HG02571 (cell line): Measurements from ENCODE around the gene WDTC1.
A peak's percentile ranks its signal among the peaks of the same experiment; 100 is the strongest.
"Not testable (repeated sequence)": the region's sequence is repeated elsewhere in the genome, so short reads cannot be mapped to it uniquely, and the experiment has no call there.

Experiments used
- ATAC-seq: cut with Tn5 transposase; IDR thresholded peaks from one replicate; pipeline ENCODE4 v1.9.1; 2021; ENCODE audit warnings: mild to moderate bottlenecking, moderate library complexity; ENCODE audit not compliant: unreplicated experiment

WDTC1 gene, protein sequence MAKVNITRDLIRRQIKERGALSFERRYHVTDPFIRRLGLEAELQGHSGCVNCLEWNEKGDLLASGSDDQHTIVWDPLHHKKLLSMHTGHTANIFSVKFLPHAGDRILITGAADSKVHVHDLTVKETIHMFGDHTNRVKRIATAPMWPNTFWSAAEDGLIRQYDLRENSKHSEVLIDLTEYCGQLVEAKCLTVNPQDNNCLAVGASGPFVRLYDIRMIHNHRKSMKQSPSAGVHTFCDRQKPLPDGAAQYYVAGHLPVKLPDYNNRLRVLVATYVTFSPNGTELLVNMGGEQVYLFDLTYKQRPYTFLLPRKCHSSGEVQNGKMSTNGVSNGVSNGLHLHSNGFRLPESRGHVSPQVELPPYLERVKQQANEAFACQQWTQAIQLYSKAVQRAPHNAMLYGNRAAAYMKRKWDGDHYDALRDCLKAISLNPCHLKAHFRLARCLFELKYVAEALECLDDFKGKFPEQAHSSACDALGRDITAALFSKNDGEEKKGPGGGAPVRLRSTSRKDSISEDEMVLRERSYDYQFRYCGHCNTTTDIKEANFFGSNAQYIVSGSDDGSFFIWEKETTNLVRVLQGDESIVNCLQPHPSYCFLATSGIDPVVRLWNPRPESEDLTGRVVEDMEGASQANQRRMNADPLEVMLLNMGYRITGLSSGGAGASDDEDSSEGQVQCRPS

DNA sequence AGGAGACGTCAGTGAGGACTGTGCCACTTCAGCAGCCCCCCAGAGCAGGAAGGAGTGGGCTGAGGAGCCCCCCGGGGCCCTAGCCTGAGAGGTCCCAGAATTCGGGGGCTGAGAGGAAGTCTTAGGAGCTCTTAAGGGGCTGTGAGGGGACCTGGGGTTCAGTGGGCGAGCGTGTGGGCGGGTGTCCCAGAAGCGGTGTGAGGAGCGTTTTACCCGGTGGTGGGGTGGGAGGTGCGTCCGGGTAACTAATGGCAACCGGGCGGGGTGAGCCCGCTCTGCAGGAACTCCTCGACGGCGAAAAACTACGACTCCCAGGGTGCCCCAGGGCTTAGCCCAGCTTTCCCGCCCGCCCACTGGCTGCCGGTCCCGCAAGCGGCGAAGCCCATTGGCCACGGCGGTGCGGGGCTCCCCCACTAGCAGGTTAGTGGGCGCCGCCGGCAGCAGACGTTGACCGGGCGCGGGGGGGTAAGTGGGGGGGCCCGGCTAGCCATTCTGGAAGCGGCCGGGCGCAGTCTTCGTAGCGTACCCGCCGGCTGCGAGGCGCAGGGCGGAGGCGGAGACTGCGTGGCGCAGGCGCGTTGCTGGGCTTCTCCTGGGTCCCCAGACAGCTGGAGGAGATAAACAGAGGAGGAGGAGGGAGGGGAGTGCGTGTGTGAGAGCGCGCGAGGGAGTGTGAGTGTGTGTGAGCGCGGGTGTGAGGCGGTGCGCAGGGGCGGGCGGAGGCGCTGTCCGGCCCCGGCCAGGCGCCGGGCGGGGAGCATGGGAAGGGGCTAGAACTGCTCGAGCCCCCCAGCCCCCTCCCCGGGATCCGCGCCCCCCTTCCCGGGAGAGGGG lies at the start of gene WDTC1:
TSS of gene WDTC1 (plus strand) at position 584 of the 834 bp plus-strand sequence. CDS start 26,423 bp downstream, outside the sequence.
- peak; percentile 93 for ATAC-seq

DNA sequence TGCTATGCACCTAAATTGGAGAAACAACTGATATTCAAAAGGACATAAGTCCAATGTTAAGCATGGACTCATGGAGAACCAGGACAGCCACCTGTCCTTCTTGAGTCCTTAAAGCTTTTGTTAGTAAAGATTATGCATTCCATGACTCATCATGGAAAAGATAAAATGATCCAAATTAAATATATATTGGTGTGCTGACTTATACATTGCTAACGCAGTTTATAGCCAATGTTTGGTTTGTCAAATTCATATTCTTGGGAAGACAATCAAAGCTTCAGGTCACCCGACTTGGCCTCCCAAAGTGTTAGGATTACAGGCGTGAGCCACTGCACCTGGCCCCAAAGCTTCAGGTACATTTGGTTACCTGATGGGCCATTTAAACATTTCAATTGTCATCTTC lies 49.8 kb upstream of the WDTC1 start:
- not testable (repeated sequence) for ATAC-seq

DNA sequence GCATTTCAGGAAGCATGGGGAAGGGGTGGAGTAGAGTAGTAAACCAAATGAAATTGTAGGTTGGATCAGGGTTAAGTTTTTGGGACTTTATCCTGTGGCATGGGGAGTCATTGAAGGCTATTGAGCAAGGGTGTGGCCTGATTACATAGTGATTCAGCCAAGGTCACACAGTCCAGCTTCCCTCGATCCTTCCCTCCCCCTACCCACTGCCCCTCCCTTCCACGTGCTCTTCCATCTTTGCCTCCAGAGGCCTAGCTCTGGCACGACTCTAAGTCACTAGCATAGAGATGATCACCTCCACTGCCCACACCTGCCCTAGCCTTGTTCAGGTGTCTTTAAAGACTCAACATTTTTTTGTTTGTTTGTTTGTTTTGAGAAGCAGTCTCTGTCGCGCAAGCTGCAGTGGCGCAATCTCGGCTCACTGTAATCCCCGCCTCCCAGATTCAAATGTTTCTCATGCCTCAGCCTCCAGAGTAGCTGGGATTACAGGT lies 42.3 kb upstream of the WDTC1 start:
- no peak for ATAC-seq

DNA sequence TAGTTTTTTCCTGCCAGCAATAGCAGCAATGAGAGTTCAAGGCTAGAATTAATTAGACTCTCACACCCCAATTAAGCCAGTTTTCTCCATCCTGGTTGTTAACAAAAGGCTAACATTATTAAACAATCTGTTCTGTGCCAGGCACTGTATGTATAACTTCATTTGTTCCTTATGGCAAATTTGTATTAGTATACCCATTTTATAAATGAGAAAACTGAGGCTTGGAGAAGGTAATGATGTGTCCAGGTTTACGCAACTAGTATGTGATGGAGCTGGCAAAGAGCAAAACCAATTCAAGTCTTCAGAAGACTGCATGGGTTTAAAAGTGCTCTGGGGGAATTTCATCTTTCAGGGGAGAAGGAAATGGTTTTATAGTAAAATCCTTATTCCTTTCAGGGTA lies 41.2 kb upstream of the WDTC1 start:
- no peak for ATAC-seq

DNA sequence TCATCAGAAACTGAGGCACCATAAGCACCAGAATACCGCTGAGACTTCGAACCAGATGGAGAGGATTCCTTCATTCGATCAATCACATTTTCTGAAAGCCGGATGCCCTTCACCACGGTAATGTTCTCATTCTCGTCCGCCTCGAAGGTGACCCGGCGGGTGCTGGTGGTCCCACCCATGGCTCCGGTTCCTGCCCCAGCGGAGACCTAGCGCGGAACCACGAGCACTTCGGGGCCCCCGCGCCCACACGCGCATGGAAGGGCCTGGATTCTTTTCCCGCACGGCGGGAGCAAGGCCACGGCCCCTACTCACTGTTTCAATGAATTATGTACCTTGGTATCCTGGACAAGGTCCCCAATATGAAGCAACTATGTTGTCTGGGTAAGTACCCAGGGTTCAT lies 33.1 kb upstream of the WDTC1 start:
- no peak for ATAC-seq

DNA sequence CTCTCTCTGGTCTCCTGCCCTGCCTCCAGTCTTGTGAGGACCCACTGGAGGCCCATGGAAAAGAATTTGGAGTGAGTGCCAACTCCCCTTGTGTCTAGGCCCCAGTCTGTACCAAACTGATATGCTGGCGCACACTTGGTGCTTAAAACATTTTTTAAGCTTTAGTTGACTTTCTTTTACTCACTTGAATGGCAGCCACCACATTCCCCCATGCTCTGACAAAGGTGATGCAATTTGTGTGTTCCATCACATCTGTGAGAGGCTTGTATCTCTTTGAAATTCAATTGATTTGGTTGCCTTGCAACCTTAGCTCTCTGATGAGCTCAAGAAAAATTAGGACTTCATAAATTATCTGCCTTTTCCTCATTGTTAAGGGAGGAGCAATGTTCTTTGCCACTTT lies 30.5 kb upstream of the WDTC1 start:
- no peak for ATAC-seq

DNA sequence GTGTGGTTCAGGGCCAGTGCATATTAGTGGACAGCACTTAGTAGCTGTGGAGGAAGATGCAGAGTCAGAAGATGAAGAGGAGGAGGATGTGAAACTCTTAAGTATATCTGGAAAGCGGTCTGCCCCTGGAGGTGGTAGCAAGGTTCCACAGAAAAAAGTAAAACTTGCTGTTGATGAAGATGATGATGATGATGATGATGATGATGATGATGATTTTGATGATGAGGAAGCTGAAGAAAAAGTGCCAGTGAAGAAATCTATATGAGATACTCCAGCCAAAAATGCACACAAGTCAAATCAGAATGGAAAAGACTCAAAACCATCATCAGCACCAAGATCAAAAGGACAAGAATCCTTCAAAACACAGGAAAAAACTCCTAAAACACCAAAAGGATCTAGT lies 27.2 kb upstream of the WDTC1 start:
- not testable (repeated sequence) for ATAC-seq

DNA sequence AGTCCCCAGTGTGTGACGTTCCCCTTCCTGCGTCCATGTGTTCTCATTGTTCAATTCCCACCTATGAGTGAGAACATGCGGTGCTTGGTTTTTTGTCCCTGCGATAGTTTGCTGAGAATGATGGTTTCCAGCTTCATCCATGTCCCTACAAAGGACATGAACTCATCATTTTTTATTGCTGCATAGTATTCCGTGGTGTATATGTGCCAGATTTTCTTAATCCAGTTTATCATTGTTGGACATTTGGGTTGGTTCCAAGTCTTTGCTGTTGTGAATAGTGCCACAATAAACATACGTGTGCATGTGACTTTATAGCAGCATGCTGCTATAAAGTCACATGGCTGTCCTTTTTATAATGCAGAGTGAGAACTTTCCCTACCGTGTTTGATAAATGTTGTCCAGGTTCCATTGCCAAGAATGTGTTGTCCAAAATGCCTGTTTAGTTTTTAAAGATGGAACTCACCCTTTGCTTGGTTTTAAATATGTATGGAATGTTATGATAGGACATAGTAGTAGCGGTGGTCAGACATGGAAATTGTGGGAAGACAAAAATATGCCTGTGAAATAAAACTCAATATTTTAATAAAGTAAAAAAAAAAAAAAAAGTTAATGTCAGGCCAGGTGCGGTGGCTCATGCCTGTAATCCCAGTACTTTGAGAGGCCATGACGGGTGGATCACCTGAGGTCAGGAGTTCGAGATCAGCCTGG lies 26.1 kb upstream of the WDTC1 start:
- ATAC-seq, result not testable (repeated sequence)

DNA sequence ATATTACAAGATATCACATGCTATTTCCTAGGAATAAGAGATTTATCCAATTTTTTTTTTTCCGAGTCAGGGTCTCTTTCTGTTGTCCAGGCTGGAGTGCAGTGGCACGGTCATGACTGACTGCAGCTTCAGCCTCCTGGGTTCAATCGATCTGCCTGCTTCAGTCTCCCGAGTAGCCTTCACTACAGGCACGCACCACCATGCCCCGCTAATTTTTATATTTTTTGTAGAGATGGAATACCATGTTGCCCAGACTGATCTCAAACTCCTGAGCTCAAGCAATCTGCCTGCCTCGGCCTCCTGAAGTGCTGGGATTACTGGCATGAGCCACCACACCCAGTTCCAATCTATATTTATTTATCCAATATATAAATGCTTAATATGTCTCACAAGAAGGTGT lies 18.0 kb upstream of the WDTC1 start:
- ATAC-seq, result no peak

DNA sequence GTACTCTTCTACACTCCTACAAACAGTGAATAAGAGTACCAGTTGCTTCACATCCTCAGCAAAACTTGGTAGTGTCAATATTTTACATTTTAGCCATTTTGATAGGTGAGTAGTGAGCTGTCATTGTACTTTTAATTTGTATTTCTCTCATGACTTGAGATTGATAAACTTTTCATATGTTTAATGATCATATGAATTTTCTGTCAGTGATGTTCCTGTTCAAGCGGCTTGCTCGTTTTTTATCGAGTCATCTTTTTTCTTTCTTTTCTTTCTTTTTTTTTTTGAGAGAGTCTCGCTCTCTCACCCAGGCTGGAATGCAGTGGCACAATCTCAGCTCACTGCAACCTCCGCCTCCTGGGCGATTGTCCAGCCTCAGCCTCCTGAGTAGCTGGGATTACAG lies 17.0 kb upstream of the WDTC1 start:
- ATAC-seq, result no peak

DNA sequence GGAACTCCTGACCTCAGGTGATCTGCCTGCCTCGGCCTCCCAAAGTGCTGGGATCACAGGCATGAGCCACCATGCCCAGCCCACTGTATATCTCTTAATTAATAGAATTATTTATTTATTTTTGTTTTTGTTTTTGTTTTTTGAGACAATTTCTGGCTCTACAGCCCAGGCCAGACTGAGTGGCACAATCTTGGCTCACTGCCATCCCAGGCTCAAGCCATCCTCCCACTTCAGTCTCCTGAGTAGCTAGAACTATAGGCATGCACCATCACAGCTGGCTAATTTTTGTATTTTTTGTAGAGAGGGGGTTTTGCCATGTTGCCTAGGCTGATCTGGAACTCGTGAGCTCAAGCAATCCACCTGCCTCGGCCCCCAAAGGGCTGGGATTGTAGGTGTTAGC lies 15.7 kb upstream of the WDTC1 start:
- ATAC-seq, result no peak

DNA sequence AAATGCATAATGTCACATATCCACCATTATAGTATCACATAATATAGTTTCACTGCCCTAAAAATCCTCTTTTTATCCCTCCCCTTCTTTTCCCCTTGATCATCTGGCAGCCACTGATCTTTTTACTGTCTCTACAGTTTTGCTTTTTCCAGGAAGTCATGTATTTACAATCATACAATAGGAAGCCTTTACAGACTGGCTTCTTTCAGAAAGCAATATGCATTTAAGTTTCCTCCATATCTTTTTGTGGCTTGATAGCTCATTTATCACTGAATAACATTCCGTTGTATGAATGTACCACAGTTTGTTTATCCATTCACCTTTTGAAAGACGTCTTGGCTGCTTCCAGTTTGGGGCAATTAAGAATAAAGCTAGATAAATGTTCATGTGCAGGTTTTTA lies 14.3 kb upstream of the WDTC1 start:
- ATAC-seq, result no peak

DNA sequence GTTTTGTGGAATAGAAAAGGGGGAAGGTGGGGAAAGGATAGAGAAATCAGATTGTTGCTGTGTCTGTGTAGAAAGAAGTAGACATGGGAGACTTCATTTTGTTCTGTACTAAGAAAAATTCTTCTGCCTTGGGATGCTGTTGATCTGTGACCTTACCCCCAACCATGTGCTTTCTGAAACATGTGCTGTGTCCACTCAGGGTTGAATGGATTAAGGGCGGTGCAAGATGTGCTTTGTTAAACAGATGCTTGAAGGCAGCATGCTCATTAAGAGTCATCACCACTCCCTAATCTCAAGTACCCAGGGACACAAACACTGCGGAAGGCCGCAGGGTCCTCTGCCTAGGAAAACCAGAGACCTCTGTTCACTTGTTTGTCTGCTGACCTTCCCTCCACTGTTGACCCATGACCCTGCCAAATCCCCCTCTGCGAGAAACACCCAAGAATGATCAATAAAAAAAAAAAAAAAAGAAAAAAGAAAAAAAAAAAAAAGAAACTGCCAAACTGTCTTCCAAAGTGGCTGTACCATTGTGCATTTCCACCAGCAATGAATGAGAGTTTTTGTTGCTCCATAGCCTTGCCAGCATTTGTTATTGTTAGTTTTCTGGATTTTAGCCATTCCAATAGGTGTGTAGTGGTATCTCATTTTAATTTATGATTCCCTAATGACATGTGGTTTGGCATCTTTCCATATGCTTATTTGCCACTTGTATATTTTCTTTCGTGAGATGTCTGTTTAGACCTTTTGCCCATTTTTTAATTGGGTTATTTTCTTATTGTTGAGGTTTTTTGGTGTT lies 13.5 kb upstream of the WDTC1 start:
- not testable (repeated sequence) for ATAC-seq

DNA sequence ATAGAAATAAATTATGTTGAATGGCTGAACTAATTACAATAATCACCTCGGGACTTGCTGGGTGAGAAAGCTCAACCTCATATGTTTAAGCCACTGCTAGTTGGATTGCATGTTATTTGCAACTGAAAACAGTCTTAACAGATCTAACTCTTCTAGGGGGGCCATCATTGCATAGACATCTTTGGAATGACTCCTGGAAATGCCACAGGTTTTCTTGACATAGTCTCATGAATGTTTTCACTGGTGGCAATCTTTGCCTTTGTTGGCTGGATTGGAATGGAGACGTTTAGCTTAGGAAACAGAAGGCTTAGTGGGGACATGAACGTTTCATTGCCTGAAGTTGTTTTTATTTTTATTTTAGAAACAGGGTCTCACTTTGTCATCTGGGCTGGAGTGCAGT lies 8.8 kb upstream of the WDTC1 start:
- ATAC-seq, result no peak

DNA sequence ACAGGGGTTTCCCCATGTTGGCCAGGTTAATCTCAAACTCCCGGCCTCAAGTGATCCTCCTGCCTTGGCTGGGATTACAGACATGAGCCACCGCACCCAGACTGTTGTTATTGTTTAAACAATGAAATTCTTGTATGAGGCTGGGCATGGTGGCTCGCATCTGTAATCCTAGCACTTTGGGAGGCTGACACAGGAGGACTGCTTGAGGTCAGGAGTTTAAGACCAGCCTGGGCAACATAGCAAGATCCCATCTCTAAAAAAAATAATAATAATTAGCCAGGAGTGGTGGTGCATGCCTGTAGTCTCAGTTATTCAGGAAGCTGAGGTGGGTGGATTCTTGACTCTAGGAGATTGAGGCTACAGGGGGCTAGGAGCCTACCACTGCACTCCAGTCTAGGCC lies 6.7 kb upstream of the WDTC1 start:
- ATAC-seq, result no peak

DNA sequence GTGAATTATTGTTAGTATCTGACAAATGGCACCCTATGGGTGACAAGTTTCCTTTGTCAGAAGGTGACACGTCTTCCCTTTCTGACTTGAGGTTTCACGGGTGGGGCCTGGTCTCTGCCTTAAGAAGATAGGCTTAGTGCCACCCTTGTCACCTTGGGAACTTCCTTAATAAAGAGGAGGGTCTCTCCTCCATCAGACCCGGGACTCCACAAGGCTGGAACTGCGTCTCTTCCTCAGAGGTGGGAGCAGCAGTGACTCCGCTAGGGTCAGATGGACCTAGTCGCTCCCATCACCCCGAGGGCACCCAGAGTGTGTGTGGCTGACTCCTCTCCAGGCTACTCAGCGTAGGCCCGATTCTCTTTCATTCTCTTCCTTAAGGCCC lies 774 bp upstream of the WDTC1 start:
- no peak for ATAC-seq

DNA sequence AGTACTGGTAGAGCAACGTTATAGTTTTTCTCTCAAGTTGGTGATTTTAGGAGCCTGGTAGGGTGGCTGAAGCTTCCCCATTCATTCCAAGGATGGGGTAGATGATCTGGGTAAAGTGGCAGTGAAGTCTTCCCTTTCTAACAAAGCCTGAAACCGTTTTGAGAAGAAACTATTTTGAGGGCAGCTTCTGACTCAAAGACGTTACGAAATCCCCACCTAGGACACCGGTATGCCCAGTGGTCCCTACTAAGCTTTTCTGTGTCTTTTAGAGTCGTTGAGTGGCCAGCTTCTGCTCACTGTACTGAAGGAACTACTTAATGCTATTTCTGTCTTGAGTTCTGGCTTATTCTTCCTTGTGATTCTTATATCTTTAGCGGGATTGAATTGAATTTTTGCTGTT lies 1.4 kb downstream of the WDTC1 start:
- ATAC-seq, result no peak

DNA sequence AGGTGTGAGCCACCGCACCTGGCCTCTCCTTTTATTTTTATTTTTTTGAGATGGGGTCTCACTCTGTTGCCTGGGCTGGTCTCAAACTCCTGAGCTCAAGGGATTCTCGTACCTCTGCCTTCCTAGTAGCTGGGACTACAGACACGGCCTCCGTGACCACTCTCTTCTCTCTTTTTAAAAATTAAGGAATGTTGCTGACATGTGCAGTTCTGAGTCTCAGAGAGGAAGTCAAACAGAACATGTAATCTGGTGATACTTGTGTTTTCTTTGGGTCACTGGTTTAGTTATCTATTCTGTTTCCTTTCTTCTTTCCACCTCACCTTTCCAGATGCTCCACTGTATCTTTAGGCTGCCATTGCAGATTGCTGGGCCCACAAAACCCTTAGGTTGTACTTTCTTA lies 2.7 kb downstream of the WDTC1 start:
- ATAC-seq, result no peak

DNA sequence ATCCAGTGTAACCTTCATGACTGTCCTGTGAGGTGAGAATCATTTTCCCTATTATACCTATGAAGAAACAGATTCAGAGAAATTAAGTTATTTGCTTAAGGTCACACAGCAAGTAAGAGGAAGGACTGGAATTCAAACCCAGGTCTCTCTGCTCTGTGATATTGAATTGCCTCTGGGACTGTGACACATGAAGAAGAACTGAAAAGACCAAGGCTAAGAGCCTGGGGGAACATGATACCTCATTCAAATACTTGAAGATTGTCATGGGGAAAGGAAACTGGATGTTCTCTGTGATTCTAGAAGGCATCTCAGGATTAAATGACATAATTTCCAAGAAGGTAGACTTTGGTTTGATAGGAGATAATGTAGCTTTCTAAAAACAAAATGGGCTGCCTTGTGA lies 3.6 kb downstream of the WDTC1 start:
- ATAC-seq, result no peak

DNA sequence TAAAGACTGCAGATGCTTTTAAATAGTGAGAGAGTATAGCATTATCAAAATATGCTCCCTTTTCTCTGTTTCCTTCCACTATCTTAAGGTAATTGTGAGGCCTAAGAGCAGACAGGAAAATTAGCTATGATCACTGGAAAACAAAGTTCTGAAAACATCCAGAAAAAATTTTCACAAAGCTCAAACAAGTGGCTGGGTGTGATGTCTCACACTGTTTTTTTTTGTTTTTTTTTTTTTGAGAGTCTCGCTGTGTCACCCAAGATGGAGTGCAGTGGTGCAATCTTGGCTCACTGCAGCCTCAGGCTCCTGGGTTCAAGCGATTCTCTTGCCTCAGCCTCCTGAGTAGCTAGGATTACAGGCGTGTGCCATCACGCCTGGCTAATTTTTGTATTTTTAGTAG lies 7.2 kb downstream of the WDTC1 start:
- ATAC-seq, result no peak
